Activated T-helper 2 cell treated with anti-CD3 and anti-CD28 coated beads, Interferon-gamma antibody, Interleukin-2, Interleukin-4, amounts not matched to agents 10 μg/mL and 5 μg/mL and 100 μg/mL, durations not matched to agents 14 hours and 24 hours and 36 hours (primary cell): Measurements from ENCODE around the gene ARID4B. TPM values are rescaled to one million over a fixed set of nuclear protein-coding genes. Genes with fewer than 3 reads are reported as not detected.
A peak's percentile ranks its signal among the peaks of the same experiment; 100 is the strongest.

Source experiments
- DNase-seq: peaks from one replicate; pipeline ENCODE4 v3.0.0; 2021; ENCODE audit warnings: low spot score
- H3K27ac Mint-ChIP-seq: one replicate; pipeline ENCODE4 v1.8.0; 2021; ENCODE audit warnings: mixed read lengths
- H3K27me3 Mint-ChIP-seq: one replicate; pipeline ENCODE4 v1.8.0; 2021; ENCODE audit warnings: low read depth, mixed read lengths
- H3K36me3 Mint-ChIP-seq: one replicate; pipeline ENCODE4 v1.8.0; 2021; ENCODE audit warnings: low read depth, mixed read lengths
- H3K4me1 Mint-ChIP-seq: one replicate; pipeline ENCODE4 v1.8.0; 2021; ENCODE audit warnings: low read depth, mixed read lengths
- H3K4me3 Mint-ChIP-seq: one replicate; pipeline ENCODE4 v1.8.0; 2021; ENCODE audit warnings: low read depth, mild to moderate bottlenecking, moderate library complexity, mixed read lengths
- H3K9me3 Mint-ChIP-seq: one replicate; pipeline ENCODE4 v1.8.0; 2021; ENCODE audit warnings: mixed read lengths
- intact Hi-C: fragments of 100-400 bp; cut with micrococcal nuclease; formaldehyde crosslinking; loops from one replicate; pipeline ENCODE4 v1.15.1; 2023
- total RNA-seq: library from RNA; stranded (reverse); gene quantifications from 2 replicates; pipeline ENCODE4 v1.2.3, GENCODE V29; 2022

Gene ARID4B
- total RNA-seq, 1 donor from 2014 or later = 49.6 TPM

- intact Hi-C loops = no loop called here
- no peaks in the 10 kb centered on the region for H3K27me3 Mint-ChIP-seq
- no peak overlapping the region for H3K4me3 Mint-ChIP-seq
- H3K9me3 Mint-ChIP-seq = no peaks in the 10 kb centered on the region
- H3K4me1 Mint-ChIP-seq = peaks cover 11% of the 10 kb centered on the region
- no peak overlapping the region for H3K27ac Mint-ChIP-seq
- H3K36me3 Mint-ChIP-seq = peaks cover 47% of the 10 kb centered on the region
- DNase-seq = no peak
Observed at GRCh38 chr1:235156740-235157139, 171.2 kb downstream of the ARID4B start.

- Mint-ChIP-seq H3K4me1 (peaks cover 13% of the 10 kb centered on the region), H3K27me3 (no peaks in the 10 kb centered on the region), H3K36me3 (peaks cover 51% of the 10 kb centered on the region), H3K4me3 (no peak overlapping the region), H3K27ac (no peak overlapping the region), H3K9me3 (no peaks in the 10 kb centered on the region)
- intact Hi-C loops = no loop called here
- DNase-seq = no peak
Observed at GRCh38 chr1:235156265-235156664, 171.7 kb downstream of the ARID4B start.

- intact Hi-C loops = no loop called here
- no peak for DNase-seq
- no peaks in the 10 kb centered on the region for H3K27me3 Mint-ChIP-seq
- H3K9me3 Mint-ChIP-seq = no peaks in the 10 kb centered on the region
- H3K27ac Mint-ChIP-seq = no peak overlapping the region
- no peak overlapping the region for H3K4me3 Mint-ChIP-seq
- peaks cover 19% of the 10 kb centered on the region for H3K4me1 Mint-ChIP-seq
- peaks cover 70% of the 10 kb centered on the region for H3K36me3 Mint-ChIP-seq
Observed at GRCh38 chr1:235152235-235152634, 175.7 kb downstream of the ARID4B start.

GRCh38 chr1:235151033-235151432 lies 176.9 kb downstream of the ARID4B start:
- Mint-ChIP-seq H3K4me1 (peaks cover 19% of the 10 kb centered on the region), H3K36me3 (peaks cover 78% of the 10 kb centered on the region), H3K27me3 (no peaks in the 10 kb centered on the region), H3K27ac (no peak overlapping the region), H3K4me3 (no peak overlapping the region), H3K9me3 (no peaks in the 10 kb centered on the region)
- no peak for DNase-seq
- intact Hi-C loops = no loop called here

- Mint-ChIP-seq H3K27me3 (no peaks in the 10 kb centered on the region), H3K9me3 (no peaks in the 10 kb centered on the region), H3K36me3 (peaks cover 86% of the 10 kb centered on the region), H3K27ac (no peak overlapping the region), H3K4me1 (peaks cover 19% of the 10 kb centered on the region), H3K4me3 (no peak overlapping the region)
- intact Hi-C loops = no loop called here
- DNase-seq = no peak
Observed at GRCh38 chr1:235149824-235150223, 178.2 kb downstream of the ARID4B start.

- DNase-seq = no peak
- no peak overlapping the region for H3K4me3 Mint-ChIP-seq
- no peaks in the 10 kb centered on the region for H3K9me3 Mint-ChIP-seq
- intact Hi-C loops = no loop called here
- H3K27me3 Mint-ChIP-seq = no peaks in the 10 kb centered on the region
- H3K36me3 Mint-ChIP-seq = peaks cover 77% of the 10 kb centered on the region
- H3K4me1 Mint-ChIP-seq = peaks cover 17% of the 10 kb centered on the region
- no peak overlapping the region for H3K27ac Mint-ChIP-seq
Observed at GRCh38 chr1:235147269-235147668, 180.7 kb downstream of the ARID4B start.

- intact Hi-C loops = no loop called here
- Mint-ChIP-seq H3K4me1 (peaks cover 8% of the 10 kb centered on the region), H3K4me3 (no peak overlapping the region), H3K9me3 (no peaks in the 10 kb centered on the region), H3K27me3 (no peaks in the 10 kb centered on the region), H3K36me3 (peaks cover 81% of the 10 kb centered on the region), H3K27ac (no peak overlapping the region)
- no peak for DNase-seq
Observed at GRCh38 chr1:235145639-235146038, 182.3 kb downstream of the ARID4B start.

GRCh38 chr1:235142991-235143390 lies 185.0 kb downstream of the ARID4B start:
- H3K36me3 Mint-ChIP-seq = peaks cover 80% of the 10 kb centered on the region

GRCh38 chr1:235139315-235139714 lies 188.7 kb downstream of the ARID4B start:
- Mint-ChIP-seq H3K4me1 (peaks cover 18% of the 10 kb centered on the region), H3K27me3 (no peaks in the 10 kb centered on the region), H3K4me3 (no peak overlapping the region), H3K36me3 (peaks cover 84% of the 10 kb centered on the region), H3K9me3 (no peaks in the 10 kb centered on the region), H3K27ac (peak overlapping the region; percentile 70)
- intact Hi-C loops = no loop called here
- no peak for DNase-seq

More at GRCh38 chr1:235142991-235143390, 185.0 kb downstream of the ARID4B start:
- Mint-ChIP-seq H3K4me3 (no peak overlapping the region), H3K27me3 (no peaks in the 10 kb centered on the region), H3K4me1 (peaks cover 17% of the 10 kb centered on the region), H3K9me3 (no peaks in the 10 kb centered on the region), H3K27ac (no peak overlapping the region)
- intact Hi-C loops = no loop called here
- no peak for DNase-seq

- no peak for DNase-seq
- H3K4me3 Mint-ChIP-seq = no peak overlapping the region
- H3K9me3 Mint-ChIP-seq = no peaks in the 10 kb centered on the region
- intact Hi-C loops = no loop called here
- H3K36me3 Mint-ChIP-seq = peaks cover 84% of the 10 kb centered on the region
- no peaks in the 10 kb centered on the region for H3K27me3 Mint-ChIP-seq
- H3K4me1 Mint-ChIP-seq = peaks cover 18% of the 10 kb centered on the region
- peak overlapping the region; percentile 70 for H3K27ac Mint-ChIP-seq
Observed at GRCh38 chr1:235138821-235139220, 189.2 kb downstream of the ARID4B start.

- no peak for DNase-seq
- intact Hi-C loops = no loop called here
- Mint-ChIP-seq H3K27me3 (no peaks in the 10 kb centered on the region), H3K36me3 (peaks cover 84% of the 10 kb centered on the region), H3K9me3 (no peaks in the 10 kb centered on the region), H3K4me1 (peaks cover 20% of the 10 kb centered on the region), H3K4me3 (no peak overlapping the region), H3K27ac (no peak overlapping the region)
Observed at GRCh38 chr1:235136111-235136510, 191.9 kb downstream of the ARID4B start.

GRCh38 chr1:235134171-235134570 lies 193.8 kb downstream of the ARID4B start:
- DNase-seq = no peak
- Mint-ChIP-seq H3K27ac (no peak overlapping the region), H3K27me3 (no peaks in the 10 kb centered on the region), H3K9me3 (no peaks in the 10 kb centered on the region), H3K36me3 (peaks cover 74% of the 10 kb centered on the region), H3K4me1 (peaks cover 19% of the 10 kb centered on the region), H3K4me3 (no peak overlapping the region)
- intact Hi-C loops = no loop called here

- H3K4me3 Mint-ChIP-seq = no peak overlapping the region
- no peak overlapping the region for H3K27ac Mint-ChIP-seq
- DNase-seq = no peak
- no peaks in the 10 kb centered on the region for H3K27me3 Mint-ChIP-seq
- H3K4me1 Mint-ChIP-seq = peaks cover 14% of the 10 kb centered on the region
- no peaks in the 10 kb centered on the region for H3K9me3 Mint-ChIP-seq
- intact Hi-C loops = no loop called here
- peaks cover 69% of the 10 kb centered on the region for H3K36me3 Mint-ChIP-seq
Observed at GRCh38 chr1:235133086-235133485, 194.9 kb downstream of the ARID4B start.

- H3K36me3 Mint-ChIP-seq = peaks cover 70% of the 10 kb centered on the region
- peak overlapping the region; percentile 11 for H3K27ac Mint-ChIP-seq
- H3K4me3 Mint-ChIP-seq = no peak overlapping the region
- DNase-seq = no peak
- H3K4me1 Mint-ChIP-seq = peaks cover 15% of the 10 kb centered on the region
- H3K9me3 Mint-ChIP-seq = no peaks in the 10 kb centered on the region
- no peaks in the 10 kb centered on the region for H3K27me3 Mint-ChIP-seq
- intact Hi-C loops = no loop called here
Observed at GRCh38 chr1:235131961-235132360, 196.0 kb downstream of the ARID4B start.
